DND-41 (cell line): ENCODE results near the gene ALDOB.

Source experiments
- ATAC-seq: fragments of 200-7000 bp; cut with Tn5 transposase; 3 replicates; pipeline ENCODE4 v1.9.1; 2021; ENCODE audit warnings: low read depth; ENCODE audit not compliant: insufficient read depth
- DNase-seq: peaks from one replicate; pipeline ENCODE4 v3.0.0-alpha.2; 2020
- H2AFZ ChIP-seq: 2 replicates; pipeline ENCODE4 v1.6.0; 2012; ENCODE audit warnings: low read depth, low read length
- H3K27ac ChIP-seq: 2 replicates; pipeline ENCODE4 v1.5.1; 2012; ENCODE audit warnings: low read length, inconsistent platforms
- H3K27me3 ChIP-seq: fragments of 200-600 bp; sonication (generic); 2 replicates; pipeline ENCODE4 v1.6.0; 2012; ENCODE audit warnings: low read length, mild to moderate bottlenecking, inconsistent platforms; ENCODE audit not compliant: insufficient read depth, poor library complexity
- H3K36me3 ChIP-seq: 2 replicates; pipeline ENCODE4 v1.5.1; 2012; ENCODE audit warnings: low read length, inconsistent platforms; ENCODE audit not compliant: insufficient read depth
- H3K4me1 ChIP-seq: 2 replicates; pipeline ENCODE4 v1.5.1; 2012; ENCODE audit warnings: mild to moderate bottlenecking, low read length; ENCODE audit not compliant: insufficient read depth
- H3K4me2 ChIP-seq: 2 replicates; pipeline ENCODE4 v1.6.0; 2012; ENCODE audit warnings: mild to moderate bottlenecking, moderate library complexity, low read length, inconsistent platforms; ENCODE audit not compliant: insufficient read depth
- H3K4me3 ChIP-seq, 2 experiments: fragments of 200-600 bp in 1 of 2; shearing (Covaris generic) in 1 of 2; 2 replicates each; pipeline ENCODE4 v1.5.1; 2012 to 2016; ENCODE audit warnings: inconsistent platforms in 2 of 2, low read length in 2 of 2, mild to moderate bottlenecking in 2 of 2, low read depth in 1 of 2, moderate library complexity in 1 of 2
- H3K79me2 ChIP-seq: 2 replicates; pipeline ENCODE4 v1.6.0; 2012; ENCODE audit warnings: low read length, inconsistent platforms; ENCODE audit not compliant: insufficient read depth
- H3K9ac ChIP-seq: 2 replicates; pipeline ENCODE4 v1.6.0; 2012; ENCODE audit warnings: low read depth, mild to moderate bottlenecking, inconsistent platforms, low read length, moderate library complexity
- H3K9me3 ChIP-seq: 2 replicates; pipeline ENCODE4 v1.5.1; 2012; ENCODE audit warnings: low read length, moderate library complexity, mild to moderate bottlenecking, inconsistent platforms; ENCODE audit not compliant: insufficient read depth, severe bottlenecking
- H4K20me1 ChIP-seq: 2 replicates; pipeline ENCODE4 v1.6.0; 2012; ENCODE audit warnings: low read length; ENCODE audit not compliant: insufficient read depth
- EZH2 ChIP-seq: IDR thresholded peaks from 3 replicates; pipeline ENCODE4 v1.6.1; 2012; ENCODE audit warnings: borderline replicate concordance, low read depth, mild to moderate bottlenecking, moderate library complexity, low read length, inconsistent platforms; ENCODE audit not compliant: severe bottlenecking
- TF ChIP-seq, protein P1 (sequence below): IDR thresholded peaks from 2 replicates; pipeline ENCODE4 v1.5.1; 2012; ENCODE audit warnings: borderline replicate concordance, low read length, moderate library complexity, mild to moderate bottlenecking; ENCODE audit not compliant: poor library complexity, severe bottlenecking; ENCODE audit errors: extremely low read depth

Gene ALDOB

DNA sequence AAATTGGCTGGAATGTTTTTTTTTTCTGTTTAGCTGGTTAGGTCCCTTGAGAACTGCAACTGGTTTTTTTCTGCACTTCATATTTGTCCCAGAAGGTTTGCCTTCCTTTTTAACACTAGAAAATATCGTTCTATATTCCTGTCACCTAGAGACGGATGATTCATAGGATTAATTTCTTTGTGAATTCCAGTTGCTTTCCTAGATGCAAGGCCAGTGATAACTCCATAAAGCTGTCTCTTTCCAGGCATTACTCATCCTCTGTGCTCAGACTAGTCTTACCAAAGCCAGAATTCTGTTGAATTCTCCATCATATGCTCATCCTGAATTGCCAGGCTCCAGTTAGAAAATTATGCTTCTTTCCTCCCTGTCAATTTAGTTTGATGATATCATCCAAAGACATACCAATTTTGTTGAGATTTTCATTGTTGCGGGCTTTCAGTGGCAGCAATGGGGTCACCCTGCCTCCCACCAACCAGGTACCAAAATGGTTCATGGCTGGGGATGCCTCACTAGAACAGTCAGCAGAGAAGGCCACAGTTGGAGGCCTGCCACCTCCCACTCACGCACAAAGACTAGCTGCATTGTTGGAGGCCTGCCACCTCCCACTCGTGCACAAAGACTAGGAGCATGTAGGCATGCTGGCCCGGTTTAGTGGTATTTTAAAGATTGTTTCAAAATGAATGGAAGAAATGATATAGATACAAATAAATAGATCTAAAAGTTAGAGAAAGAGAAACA, 59.3 kb downstream of the ALDOB start:
- ATAC-seq (no peak), DNase-seq (no peak)
- TF ChIP-seq EZH2 = no peak
- TF ChIP-seq, protein P1, sequence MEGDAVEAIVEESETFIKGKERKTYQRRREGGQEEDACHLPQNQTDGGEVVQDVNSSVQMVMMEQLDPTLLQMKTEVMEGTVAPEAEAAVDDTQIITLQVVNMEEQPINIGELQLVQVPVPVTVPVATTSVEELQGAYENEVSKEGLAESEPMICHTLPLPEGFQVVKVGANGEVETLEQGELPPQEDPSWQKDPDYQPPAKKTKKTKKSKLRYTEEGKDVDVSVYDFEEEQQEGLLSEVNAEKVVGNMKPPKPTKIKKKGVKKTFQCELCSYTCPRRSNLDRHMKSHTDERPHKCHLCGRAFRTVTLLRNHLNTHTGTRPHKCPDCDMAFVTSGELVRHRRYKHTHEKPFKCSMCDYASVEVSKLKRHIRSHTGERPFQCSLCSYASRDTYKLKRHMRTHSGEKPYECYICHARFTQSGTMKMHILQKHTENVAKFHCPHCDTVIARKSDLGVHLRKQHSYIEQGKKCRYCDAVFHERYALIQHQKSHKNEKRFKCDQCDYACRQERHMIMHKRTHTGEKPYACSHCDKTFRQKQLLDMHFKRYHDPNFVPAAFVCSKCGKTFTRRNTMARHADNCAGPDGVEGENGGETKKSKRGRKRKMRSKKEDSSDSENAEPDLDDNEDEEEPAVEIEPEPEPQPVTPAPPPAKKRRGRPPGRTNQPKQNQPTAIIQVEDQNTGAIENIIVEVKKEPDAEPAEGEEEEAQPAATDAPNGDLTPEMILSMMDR = no peak
- no peaks in the 10 kb centered on the region for H3K36me3 ChIP-seq
- H3K4me2 ChIP-seq = no peak overlapping the region
- H3K27ac ChIP-seq = no peak overlapping the region
- no peaks in the 10 kb centered on the region for H3K79me2 ChIP-seq
- H2AFZ ChIP-seq = no peak overlapping the region
- no peaks in the 10 kb centered on the region for H3K27me3 ChIP-seq
- H3K9ac ChIP-seq = no peak overlapping the region
- H3K4me3 ChIP-seq = no peak overlapping the region
- H4K20me1 ChIP-seq = no peaks in the 10 kb centered on the region
- no peaks in the 10 kb centered on the region for H3K4me1 ChIP-seq
- no peaks in the 10 kb centered on the region for H3K9me3 ChIP-seq

DNA sequence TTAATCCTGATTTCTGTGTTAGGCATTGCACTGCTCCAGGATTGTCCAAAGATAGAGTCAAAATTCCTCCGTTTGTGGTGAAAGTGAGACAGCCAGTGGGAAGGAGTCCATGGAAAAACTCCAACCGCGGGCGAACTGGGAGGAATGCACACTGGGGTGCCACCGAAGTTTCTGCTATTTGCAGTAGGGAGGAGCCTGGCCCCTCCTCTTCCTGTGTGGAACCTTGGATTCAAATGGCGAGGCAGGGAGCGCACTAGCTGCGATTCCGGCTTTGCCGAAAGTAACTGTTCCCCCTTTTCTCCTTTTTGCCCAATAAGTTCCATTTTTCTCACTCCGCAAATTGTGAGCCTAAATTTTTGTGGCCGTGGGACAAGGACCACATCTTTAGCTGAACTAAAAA, 60.0 kb downstream of the ALDOB start:
- H2AFZ ChIP-seq = no peak overlapping the region
- no peak overlapping the region for H3K4me2 ChIP-seq
- no peaks in the 10 kb centered on the region for H3K4me1 ChIP-seq
- no peak for DNase-seq
- H4K20me1 ChIP-seq = no peaks in the 10 kb centered on the region
- H3K4me3 ChIP-seq = no peak overlapping the region
- H3K79me2 ChIP-seq = no peaks in the 10 kb centered on the region
- no peak overlapping the region for H3K27ac ChIP-seq
- TF ChIP-seq EZH2 = no peak
- TF ChIP-seq, protein P1 = no peak
- H3K9me3 ChIP-seq = no peaks in the 10 kb centered on the region
- ATAC-seq = no peak
- H3K9ac ChIP-seq = no peak overlapping the region
- no peaks in the 10 kb centered on the region for H3K27me3 ChIP-seq
- H3K36me3 ChIP-seq = no peaks in the 10 kb centered on the region

DNA sequence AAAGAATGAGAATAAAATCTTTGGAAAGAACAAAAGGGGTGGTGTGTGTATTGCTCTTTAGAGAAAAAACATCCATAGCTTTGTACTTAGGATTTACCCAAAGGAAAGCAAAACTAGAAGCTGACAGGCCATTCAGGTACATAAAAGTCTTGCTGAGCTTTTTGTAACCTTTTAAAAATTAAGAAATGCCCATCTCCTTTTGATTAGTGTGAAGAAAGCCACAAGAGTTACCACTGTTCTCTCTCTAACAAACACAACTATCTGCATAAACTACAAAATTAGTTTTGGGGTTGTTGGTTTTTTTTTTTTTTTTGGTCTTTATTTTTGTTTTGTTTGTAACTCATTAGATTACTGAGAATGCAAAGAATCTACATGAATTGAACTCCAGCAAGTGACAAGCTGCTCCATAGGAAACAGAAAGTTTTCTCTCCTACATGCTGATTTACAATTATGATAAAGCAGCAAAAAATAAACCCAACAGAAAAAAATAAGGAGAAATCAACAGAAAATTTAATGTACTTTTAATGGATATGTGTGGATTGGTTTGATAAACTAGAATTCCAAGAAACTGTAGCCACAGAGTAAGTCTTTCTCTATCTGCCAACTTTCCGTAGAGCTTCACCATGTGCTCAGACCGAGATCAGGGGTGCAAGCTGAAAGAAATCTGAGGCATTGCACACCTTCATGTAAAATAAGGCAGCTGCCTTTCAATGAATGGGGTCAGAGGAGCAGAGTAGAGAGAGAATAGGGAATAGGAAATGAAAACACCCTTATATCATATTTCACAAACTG, 63.1 kb downstream of the ALDOB start:
- no peak for TF ChIP-seq EZH2
- TF ChIP-seq, protein P1 = no peak
- no peak overlapping the region for H3K9ac ChIP-seq
- H3K4me2 ChIP-seq = no peak overlapping the region
- no peaks in the 10 kb centered on the region for H4K20me1 ChIP-seq
- no peaks in the 10 kb centered on the region for H3K9me3 ChIP-seq
- no peak for DNase-seq
- ATAC-seq = no peak
- no peaks in the 10 kb centered on the region for H3K4me1 ChIP-seq
- H3K27me3 ChIP-seq = no peaks in the 10 kb centered on the region
- no peak overlapping the region for H3K27ac ChIP-seq
- H3K79me2 ChIP-seq = no peaks in the 10 kb centered on the region
- H3K4me3 ChIP-seq = no peak overlapping the region
- H3K36me3 ChIP-seq = no peaks in the 10 kb centered on the region
- H2AFZ ChIP-seq = no peak overlapping the region
